ENCODE measurements around the gene ILKAP.

- TF ChIP-seq POLR2A (IDR thresholded peaks at IDR 0.05) (no peak), POLR2AphosphoS5 (IDR thresholded peaks at IDR 0.05) (no peak), CTCF (IDR thresholded peaks at IDR 0.05) (no peak)
Measured at GRCh38 chr2:238163481-238164198, 39.9 kb downstream of the ILKAP start.
